HUES64 (cell line): ENCODE results near the gene MYB.
A peak's percentile ranks its signal among the peaks of the same experiment; 100 is the strongest.

Experiments
- H3K27ac ChIP-seq: 2 replicates; pipeline ENCODE4 v1.7.0; 2013; ENCODE audit warnings: low read depth, low read length, inconsistent platforms
- H3K27me3 ChIP-seq: 2 replicates; pipeline ENCODE4 v1.6.1; 2013; ENCODE audit warnings: mild to moderate bottlenecking, low read length; ENCODE audit not compliant: insufficient read depth
- H3K36me3 ChIP-seq: 2 replicates; pipeline ENCODE4 v1.6.1; 2013; ENCODE audit warnings: mild to moderate bottlenecking, low read length; ENCODE audit not compliant: insufficient read depth
- H3K4me1 ChIP-seq: 2 replicates; pipeline ENCODE4 v1.6.1; 2013; ENCODE audit warnings: mild to moderate bottlenecking, low read length, moderate library complexity; ENCODE audit not compliant: insufficient read depth
- H3K4me3 ChIP-seq: 2 replicates; pipeline ENCODE4 v1.5.1; 2013; ENCODE audit warnings: mild to moderate bottlenecking, low read length, moderate library complexity
- H3K9ac ChIP-seq: 2 replicates; pipeline ENCODE4 v1.6.1; 2013; ENCODE audit warnings: mild to moderate bottlenecking, low read depth, low read length
- H3K9me3 ChIP-seq: 2 replicates; pipeline ENCODE4 v1.6.1; 2013; ENCODE audit warnings: low read depth, low read length; ENCODE audit not compliant: insufficient read depth
- WGBS: fragments of 150-250, 120-280 bp; methylation state at CpG from one replicate; pipeline ENCODE4 v1.1.7; 2013; ENCODE audit warnings: missing lambda C conversion rate; 5-methylcytosine and 5-hydroxymethylcytosine counted together

The MYB gene

DNA sequence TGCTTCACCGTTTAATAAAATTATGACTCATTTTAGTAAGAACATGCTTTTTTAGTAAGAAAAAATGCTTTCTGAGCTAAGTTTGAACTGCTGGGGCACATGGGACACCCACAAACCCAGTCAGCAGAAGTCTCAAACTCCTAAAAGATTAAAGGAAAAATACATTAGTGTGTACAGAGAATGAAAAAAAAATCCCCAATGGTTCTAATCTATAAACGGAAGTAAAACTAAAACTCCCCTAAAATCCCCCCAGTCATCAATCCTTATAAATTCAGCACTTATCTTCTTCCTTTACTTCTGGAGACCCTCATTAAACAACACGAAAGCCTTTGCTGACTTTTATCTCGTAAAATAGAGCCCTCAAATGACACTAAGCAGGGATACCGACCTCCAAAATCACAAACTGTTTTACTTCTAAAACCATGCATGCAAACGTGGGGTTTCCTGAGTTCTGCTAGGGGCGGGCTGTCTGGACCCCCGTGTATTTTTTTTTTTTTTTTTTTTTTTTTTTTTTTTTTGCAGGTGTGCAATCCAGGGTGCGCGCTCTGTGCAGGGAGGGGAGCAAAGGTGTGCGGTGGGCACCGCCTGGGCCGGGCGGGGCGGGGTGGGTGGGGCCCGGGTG is 1.1 kb upstream of the MYB start:
- H3K4me3 ChIP-seq, result peak overlapping the region; percentile 81
- peaks cover 8% of the 10 kb centered on the region; the same call in 1 of the 2 replicates for H3K4me1 ChIP-seq
- no peak overlapping the region for H3K9ac ChIP-seq
- no peaks in the 10 kb centered on the region for H3K9me3 ChIP-seq
- 10% methylated on average over 15 of the region's 16 CpGs for WGBS
- no peaks in the 10 kb centered on the region for H3K36me3 ChIP-seq
- H3K27me3 ChIP-seq, result peaks cover 45% of the 10 kb centered on the region
- no peak overlapping the region for H3K27ac ChIP-seq

DNA sequence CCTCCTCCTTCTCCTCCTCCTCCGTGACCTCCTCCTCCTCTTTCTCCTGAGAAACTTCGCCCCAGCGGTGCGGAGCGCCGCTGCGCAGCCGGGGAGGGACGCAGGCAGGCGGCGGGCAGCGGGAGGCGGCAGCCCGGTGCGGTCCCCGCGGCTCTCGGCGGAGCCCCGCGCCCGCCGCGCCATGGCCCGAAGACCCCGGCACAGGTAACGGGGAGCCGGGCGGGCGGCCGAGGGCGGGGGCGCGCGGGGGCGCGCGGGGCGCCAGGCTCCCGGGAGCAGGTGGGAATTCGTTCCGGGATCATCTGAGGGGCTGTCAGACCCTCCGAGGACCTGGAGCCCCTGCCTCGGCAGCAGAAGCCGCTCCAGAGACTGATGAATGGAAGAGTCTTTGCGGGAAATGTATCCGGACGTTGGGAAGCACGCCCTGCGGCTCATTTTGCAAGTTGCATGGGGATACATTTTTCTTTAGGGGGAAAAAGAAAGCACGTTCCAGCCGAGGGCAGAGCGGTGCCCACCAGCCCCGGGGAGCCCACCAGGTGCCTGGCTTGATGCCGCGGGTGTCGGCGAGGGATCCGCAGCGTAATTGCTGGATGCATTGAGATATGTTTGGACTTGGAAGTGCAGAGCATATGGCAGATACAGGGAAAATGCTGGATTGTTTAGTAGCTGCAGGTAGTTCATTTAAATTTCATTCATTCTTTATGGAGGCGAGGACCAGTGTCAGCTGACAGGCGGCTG is 394 bp downstream of the MYB start:
- Histone ChIP-seq H3K9ac (peak overlapping the region; percentile 84), H3K27ac (no peak overlapping the region), H3K36me3 (peaks cover 10% of the 10 kb centered on the region; the same call in 1 of the 2 replicates), H3K27me3 (peaks cover 45% of the 10 kb centered on the region), H3K4me3 (peak overlapping the region; percentile 81), H3K9me3 (no peaks in the 10 kb centered on the region), H3K4me1 (peaks cover 8% of the 10 kb centered on the region; the same call in 1 of the 2 replicates)
- under 1% methylated on average over 62 of the region's 62 CpGs for WGBS

DNA sequence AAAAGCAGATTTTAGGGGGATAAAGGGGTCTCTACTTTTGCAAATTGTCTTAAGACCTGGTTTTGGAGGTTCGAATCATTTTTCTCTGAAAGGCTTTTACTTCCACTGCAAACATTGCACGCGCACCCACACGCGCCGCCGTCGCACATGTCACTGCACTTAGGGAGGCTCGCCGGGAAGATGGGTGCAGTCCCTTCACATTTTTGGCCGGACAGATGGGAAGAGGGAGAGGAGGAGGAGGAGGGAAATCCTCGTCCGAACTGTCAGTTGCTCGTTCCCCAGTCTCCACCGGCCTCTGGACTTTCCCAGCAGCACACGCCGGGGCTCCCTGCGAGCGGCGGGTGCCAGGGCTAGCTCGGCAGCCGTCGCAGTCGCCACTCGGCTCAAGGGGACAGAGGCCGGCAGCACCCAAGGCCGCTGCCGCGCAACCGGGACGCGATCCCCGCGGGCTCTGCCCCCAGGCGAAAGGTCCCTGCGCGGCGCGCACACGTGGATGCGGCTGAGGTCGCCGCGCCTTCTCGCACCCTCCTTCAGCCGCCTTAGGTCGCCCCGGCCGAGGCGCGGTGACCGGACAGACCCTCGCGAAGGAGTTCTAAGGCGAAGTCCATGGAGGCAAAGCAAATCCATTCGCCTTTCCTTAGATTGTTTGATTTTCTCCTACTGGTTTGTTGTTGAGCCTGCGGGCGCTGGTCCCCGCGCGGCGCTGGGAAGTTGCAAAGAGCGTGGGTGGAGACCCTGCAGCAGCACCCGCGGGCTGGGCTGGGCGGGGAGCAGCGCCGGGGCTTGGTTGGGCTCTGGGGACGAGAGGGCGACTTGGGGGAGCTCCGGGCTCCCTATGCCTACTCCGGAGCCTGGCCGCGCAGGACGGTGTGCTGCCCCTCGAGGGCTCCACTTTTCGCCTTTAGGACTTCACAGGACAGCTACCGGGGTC is 1.2 kb downstream of the MYB start:
- Histone ChIP-seq H3K4me3 (peak overlapping the region; percentile 81), H3K9me3 (no peaks in the 10 kb centered on the region), H3K4me1 (peaks cover 8% of the 10 kb centered on the region; the same call in 1 of the 2 replicates), H3K9ac (peak overlapping the region; percentile 84), H3K27ac (no peak overlapping the region), H3K27me3 (peaks cover 45% of the 10 kb centered on the region), H3K36me3 (peaks cover 12% of the 10 kb centered on the region; the same call in 1 of the 2 replicates)
- under 1% methylated on average over 78 of the region's 78 CpGs for WGBS

DNA sequence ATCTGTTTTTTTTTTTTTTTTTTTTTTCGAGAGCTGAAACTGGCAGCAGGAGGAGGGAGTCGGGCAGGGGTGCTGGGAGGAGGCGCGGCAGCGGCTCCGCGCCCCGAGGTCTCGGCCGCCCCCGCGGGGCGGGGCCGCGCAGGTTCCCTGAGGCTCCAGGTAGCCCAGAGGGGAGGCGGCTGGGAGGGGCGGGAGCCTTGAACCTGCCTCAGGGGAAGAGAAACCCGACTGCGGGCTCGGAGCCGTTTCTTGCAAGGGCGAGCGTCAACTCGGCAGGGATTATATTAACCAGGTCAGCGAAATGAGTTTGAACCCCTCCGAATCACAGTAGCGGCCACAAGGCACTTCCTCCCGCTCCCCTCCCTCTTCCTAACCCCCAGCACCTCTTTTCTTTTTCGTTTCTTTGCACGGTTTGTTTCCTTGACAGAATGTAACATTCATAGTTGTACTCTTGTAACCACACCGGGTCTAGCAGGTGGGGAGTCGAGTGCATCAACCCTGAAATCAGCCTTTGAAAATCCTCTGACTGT is 2.0 kb downstream of the MYB start:
- Histone ChIP-seq H3K27me3 (peaks cover 45% of the 10 kb centered on the region), H3K9me3 (no peaks in the 10 kb centered on the region), H3K9ac (peak overlapping the region; percentile 54; the same call in 1 of the 2 replicates), H3K27ac (no peak overlapping the region), H3K36me3 (peaks cover 12% of the 10 kb centered on the region; the same call in 1 of the 2 replicates), H3K4me1 (peaks cover 8% of the 10 kb centered on the region; the same call in 1 of the 2 replicates), H3K4me3 (peak overlapping the region; percentile 81)
- WGBS, result under 1% methylated on average over 32 of the region's 32 CpGs

DNA sequence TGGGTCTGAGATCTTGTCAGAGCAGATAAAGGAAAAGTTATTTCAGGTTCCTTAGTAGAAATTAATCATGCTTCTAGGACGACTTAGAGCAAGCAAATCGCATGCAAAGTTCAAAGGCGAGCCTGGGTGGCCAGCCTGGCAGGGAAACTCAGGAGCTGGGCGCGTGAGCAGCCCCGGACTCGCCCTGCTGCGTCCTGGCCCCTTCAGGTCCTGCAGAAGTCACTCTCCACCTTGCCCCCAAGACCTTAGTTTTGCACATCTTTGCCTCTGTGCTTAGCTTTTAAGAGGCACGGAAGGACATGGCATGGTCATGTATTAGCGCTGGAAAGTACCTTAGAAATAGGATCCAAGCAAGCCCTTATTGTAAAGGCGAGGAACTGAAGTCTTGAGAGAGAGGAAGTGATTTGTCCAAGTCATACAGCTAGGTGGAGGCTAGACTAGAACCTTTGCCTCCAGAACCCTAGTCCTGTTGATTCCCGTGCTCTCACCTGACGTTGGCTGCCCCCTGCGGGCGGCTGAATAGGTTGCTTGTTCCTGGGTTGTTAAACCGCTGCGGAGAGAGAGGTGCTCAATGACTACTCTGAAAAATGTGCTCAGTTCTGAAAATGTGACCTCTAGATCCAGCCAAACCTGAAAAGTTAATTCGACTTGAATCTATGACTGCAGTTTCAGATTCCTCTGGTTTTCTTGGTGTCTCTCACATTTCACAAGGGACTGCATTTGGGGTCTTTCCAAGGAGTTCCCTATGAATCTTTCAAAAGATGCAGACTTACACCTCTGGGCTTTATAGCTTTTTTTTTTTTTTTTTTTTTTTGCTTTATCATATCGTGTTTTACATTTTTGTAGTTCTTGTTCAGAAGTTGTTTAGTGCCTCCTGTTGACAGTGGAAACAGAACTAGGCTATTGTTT is 2.7 kb downstream of the MYB start:
- WGBS, result 4% methylated on average over 18 of the region's 19 CpGs
- Histone ChIP-seq H3K27me3 (peaks cover 45% of the 10 kb centered on the region), H3K4me3 (peak overlapping the region; percentile 81), H3K4me1 (peaks cover 8% of the 10 kb centered on the region; the same call in 1 of the 2 replicates), H3K36me3 (peaks cover 13% of the 10 kb centered on the region; the same call in 1 of the 2 replicates), H3K9me3 (no peaks in the 10 kb centered on the region), H3K9ac (no peak overlapping the region), H3K27ac (no peak overlapping the region)

DNA sequence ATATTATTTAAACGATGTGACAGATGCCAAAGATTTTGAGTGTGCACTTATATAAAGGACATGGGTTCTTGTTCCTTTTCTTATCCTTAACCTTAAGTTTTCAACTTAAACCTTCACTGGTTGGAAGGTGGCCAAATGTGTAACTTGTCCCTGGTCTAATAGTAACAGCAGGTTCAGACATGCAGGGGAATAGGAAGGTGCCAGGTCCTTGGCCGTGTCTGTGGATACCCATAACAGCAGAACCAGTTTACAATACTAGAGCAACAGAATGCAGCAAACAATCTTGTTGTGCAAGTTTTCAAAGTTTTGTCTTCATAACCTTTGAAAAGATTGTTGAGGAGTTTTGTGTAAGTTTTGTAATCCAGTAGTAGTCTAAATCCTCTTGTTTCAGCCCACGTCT is 4.4 kb downstream of the MYB start:
- Histone ChIP-seq H3K9ac (no peak overlapping the region), H3K27me3 (peaks cover 33% of the 10 kb centered on the region), H3K9me3 (no peaks in the 10 kb centered on the region), H3K4me1 (peaks cover 8% of the 10 kb centered on the region; the same call in 1 of the 2 replicates), H3K27ac (no peak overlapping the region), H3K4me3 (no peak overlapping the region), H3K36me3 (peaks cover 28% of the 10 kb centered on the region; the same call in 1 of the 2 replicates)
- WGBS, result 86% methylated on average over 3 of the region's 3 CpGs

DNA sequence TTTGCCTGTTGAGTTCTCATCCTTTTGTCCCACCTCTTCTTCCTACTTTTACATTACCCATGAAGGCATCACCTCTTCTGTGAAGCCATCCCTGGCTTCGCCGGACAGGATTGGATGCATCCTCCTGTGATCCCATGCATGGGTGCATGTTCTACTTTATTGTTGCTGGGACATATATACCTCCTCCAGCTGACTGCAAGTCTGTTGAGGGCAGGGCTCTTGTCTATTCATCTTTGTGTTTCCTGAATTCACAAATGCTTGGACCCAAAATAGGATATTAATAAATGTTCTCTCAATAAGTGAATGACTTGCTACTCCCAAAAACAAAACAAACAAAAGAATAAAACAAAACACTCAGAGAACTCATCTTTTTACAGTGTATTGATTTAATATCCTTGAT is 5.1 kb downstream of the MYB start:
- WGBS, result 96% methylated on average over 2 of the region's 2 CpGs
- no peak overlapping the region for H3K4me3 ChIP-seq
- no peak overlapping the region for H3K27ac ChIP-seq
- H3K27me3 ChIP-seq, result peaks cover 33% of the 10 kb centered on the region
- peaks cover 8% of the 10 kb centered on the region; the same call in 1 of the 2 replicates for H3K4me1 ChIP-seq
- no peaks in the 10 kb centered on the region for H3K9me3 ChIP-seq
- H3K36me3 ChIP-seq, result peaks cover 34% of the 10 kb centered on the region; the same call in 1 of the 2 replicates
- no peak overlapping the region for H3K9ac ChIP-seq

DNA sequence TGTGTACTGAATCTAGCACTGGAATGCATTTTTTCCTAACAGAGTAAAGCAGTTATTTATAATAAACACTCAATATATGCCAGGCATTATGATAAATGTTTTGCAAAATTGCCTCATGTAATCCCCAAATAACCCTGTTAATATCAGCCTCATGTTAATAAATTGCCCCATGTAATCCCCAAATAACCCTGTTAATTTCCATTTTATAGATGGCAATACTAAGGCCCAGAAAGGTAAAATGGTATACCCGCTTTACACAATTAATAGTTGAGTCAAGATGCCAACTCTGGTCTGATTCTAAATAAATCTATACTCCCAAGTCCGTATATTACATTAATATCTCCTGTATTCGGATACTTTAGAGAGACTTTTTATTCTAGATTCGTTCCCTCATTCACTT is 6.3 kb downstream of the MYB start:
- peaks cover 44% of the 10 kb centered on the region; the same call in 1 of the 2 replicates for H3K36me3 ChIP-seq
- H3K27ac ChIP-seq, result no peak overlapping the region
- WGBS, result 100% methylated on average over 2 of the region's 4 CpGs

DNA sequence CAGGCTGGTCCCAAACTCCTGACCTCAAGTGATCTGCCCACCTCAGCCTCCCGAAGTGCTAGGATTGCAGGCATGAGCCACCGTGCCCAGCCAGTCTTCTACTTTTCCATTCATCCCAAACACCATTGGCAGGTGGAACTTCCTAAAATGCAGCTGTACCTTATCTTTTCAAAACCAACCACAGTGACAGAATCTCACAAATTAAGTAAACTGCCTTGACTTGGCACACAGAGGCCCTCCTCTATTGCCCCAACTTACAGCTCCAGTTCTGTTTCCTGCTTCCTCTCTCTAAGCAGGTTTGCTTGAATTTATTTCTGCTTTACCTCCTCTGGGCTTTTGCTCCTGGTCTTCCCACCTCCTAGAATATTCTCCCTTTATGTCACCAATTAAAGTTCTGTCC is 7.6 kb downstream of the MYB start:
- H3K9me3 ChIP-seq, result no peaks in the 10 kb centered on the region
- peaks cover 8% of the 10 kb centered on the region; the same call in 1 of the 2 replicates for H3K4me1 ChIP-seq
- no peak overlapping the region for H3K27ac ChIP-seq
- peaks cover 58% of the 10 kb centered on the region for H3K36me3 ChIP-seq
- no peak overlapping the region for H3K4me3 ChIP-seq
- no peak overlapping the region for H3K9ac ChIP-seq
- peaks cover 10% of the 10 kb centered on the region for H3K27me3 ChIP-seq
- 96% methylated on average over 2 of the region's 2 CpGs for WGBS

More for the DNA sequence above, 6.3 kb downstream of the MYB start:
- H3K4me3 ChIP-seq, result no peak overlapping the region
- H3K27me3 ChIP-seq, result peaks cover 23% of the 10 kb centered on the region
- no peak overlapping the region for H3K9ac ChIP-seq
- peaks cover 8% of the 10 kb centered on the region; the same call in 1 of the 2 replicates for H3K4me1 ChIP-seq
- H3K9me3 ChIP-seq, result no peaks in the 10 kb centered on the region

DNA sequence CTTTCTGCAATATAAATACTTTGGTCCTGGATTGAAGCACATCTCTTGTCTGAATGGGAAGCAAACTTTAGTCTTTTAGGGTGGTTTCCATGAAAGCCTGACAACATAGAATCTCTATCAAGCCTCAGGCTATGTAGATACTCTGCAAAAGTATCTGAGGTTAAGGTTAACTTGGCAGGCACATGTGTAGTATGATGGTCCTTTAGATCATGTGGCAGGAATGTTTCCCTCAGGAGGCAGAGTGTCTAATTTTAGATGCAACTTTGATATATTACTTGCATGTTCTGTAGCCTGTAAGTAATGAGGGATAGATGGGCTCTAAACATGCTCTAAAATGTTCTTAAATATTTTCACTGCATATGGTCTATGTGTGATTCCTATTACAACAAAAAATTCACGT is 8.2 kb downstream of the MYB start:
- Histone ChIP-seq H3K9ac (no peak overlapping the region), H3K36me3 (peaks cover 64% of the 10 kb centered on the region), H3K4me3 (no peak overlapping the region), H3K27me3 (peaks cover 3% of the 10 kb centered on the region; the same call in 1 of the 2 replicates), H3K27ac (no peak overlapping the region), H3K4me1 (peaks cover 4% of the 10 kb centered on the region; the same call in 1 of the 2 replicates), H3K9me3 (no peaks in the 10 kb centered on the region)
- 100% methylated on average over 1 of the region's 1 CpG for WGBS
